Measurements from ENCODE around the gene CRK. TPM values are rescaled to one million over a fixed set of nuclear protein-coding genes. Genes with fewer than 3 reads are reported as not detected.

Gene CRK
- total and polyA plus RNA-seq, 8 donors: 51.0 to 84.0 (median 58.2) TPM

DNA sequence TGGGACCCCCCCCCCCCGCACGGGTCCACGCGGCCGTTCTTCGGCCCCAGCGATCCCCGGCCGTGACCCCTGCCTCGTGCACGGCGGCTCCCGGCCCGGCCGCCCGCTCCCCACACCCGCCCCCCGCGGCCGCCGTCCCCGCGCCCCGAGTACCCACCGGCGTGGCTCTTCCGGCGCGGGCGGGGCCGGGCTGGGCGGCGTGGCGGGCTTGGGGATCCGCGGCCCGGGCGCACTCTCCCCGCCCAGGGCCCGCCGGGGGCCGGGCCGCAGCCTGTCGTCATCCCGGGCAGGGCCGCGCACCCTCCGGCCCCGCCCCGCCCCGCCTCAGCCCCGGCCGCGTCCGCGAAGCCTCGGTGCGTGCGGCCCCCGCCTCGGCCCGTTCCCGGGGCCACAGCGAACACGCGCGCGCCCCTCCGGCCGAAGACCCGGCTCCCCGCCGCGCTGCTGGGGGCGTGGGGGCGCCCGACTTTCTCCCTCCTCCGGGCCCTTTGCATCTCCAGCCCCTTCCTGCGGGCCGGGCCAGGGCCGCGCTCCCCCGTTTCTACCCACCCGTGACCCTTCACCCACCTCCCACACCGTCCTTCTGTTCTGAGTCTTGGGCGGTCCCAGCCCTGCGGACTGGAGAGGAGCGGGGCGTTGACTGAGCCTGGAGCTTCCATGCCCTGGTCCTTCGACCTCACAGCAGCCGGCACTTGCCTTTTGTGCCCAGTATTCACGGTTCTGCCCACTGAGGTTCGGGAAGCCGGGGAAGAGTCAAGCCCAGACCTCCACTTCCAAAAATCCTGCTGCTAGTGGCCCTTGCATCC, 35.6 kb upstream of the CRK start:
- Histone ChIP-seq H3K27me3 (peaks cover 0 to 44% of the 10 kb centered on the region in 2 donors), H3K9me3 (no peaks in the 10 kb centered on the region), H3K27ac (peak overlapping the region; percentile 89 to 90), H3K4me3 (peak overlapping the region; percentile 54 to 82), H3K4me1 (peaks cover 17 to 77% of the 10 kb centered on the region in 2 donors), H3K36me3 (peaks cover 0 to 21% of the 10 kb centered on the region in 2 donors)
- ATAC-seq (peak; percentile 51), DNase-seq (peak in 3 of 4 donors; percentile 63 to 94 (median 68))
- TF ChIP-seq, protein P1, sequence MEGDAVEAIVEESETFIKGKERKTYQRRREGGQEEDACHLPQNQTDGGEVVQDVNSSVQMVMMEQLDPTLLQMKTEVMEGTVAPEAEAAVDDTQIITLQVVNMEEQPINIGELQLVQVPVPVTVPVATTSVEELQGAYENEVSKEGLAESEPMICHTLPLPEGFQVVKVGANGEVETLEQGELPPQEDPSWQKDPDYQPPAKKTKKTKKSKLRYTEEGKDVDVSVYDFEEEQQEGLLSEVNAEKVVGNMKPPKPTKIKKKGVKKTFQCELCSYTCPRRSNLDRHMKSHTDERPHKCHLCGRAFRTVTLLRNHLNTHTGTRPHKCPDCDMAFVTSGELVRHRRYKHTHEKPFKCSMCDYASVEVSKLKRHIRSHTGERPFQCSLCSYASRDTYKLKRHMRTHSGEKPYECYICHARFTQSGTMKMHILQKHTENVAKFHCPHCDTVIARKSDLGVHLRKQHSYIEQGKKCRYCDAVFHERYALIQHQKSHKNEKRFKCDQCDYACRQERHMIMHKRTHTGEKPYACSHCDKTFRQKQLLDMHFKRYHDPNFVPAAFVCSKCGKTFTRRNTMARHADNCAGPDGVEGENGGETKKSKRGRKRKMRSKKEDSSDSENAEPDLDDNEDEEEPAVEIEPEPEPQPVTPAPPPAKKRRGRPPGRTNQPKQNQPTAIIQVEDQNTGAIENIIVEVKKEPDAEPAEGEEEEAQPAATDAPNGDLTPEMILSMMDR (IDR thresholded peaks at IDR 0.05): no peak
- intact Hi-C loops (cut with DNase I): no loop called here

DNA sequence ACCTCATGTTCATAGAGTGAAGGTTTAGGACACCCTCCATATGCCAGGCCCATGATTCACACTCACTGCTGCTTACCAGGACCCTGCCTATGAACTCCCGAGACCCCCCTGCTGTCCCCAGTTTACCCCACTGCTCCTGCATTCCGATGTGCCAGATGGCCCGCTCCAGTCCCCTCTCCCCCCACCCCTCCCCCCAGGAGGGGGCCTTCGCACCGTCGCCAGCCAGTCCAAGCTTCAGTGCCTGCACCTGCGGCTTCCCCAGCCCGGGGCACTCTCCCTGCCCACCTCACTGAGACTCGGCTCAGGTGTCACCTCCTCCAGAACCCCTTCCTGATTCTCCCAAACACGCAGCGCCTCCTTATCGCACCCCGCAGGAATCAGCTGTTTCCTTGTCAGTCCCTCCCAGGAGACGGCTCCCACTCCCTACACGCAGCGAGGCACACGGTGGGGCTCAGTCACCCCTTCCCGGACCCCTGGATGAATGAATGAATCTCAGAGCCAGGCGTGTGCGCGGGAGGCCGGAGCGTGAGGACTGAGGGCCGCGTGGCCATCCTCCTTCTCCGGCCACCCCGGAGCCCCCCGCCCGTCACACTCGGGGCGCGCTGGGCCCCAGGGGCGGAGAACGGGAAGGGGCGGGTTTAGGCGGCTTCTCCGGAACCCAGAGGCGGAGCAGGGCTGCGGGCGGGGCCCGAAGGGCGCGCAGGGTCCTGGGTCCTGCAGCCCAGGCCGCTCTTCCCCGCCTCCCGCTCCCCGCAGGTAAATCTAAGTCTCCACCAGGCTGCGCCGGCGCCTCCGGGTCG, 34.8 kb upstream of the CRK start:
- intact Hi-C loops (cut with DNase I): no loop called here
- ATAC-seq (peak; percentile 56), DNase-seq (peak in 3 of 4 donors; percentile 49 to 96 (median 79))
- Histone ChIP-seq H3K4me3 (peak overlapping the region; percentile 52 to 82), H3K4me1 (peaks cover 23 to 85% of the 10 kb centered on the region in 2 donors), H3K36me3 (peaks cover 0 to 13% of the 10 kb centered on the region in 2 donors), H3K27me3 (peaks cover 0 to 52% of the 10 kb centered on the region in 2 donors), H3K27ac (peak overlapping the region; percentile 89 to 90), H3K9me3 (no peaks in the 10 kb centered on the region)
- TF ChIP-seq, protein P1 (IDR thresholded peaks at IDR 0.05): no peak

DNA sequence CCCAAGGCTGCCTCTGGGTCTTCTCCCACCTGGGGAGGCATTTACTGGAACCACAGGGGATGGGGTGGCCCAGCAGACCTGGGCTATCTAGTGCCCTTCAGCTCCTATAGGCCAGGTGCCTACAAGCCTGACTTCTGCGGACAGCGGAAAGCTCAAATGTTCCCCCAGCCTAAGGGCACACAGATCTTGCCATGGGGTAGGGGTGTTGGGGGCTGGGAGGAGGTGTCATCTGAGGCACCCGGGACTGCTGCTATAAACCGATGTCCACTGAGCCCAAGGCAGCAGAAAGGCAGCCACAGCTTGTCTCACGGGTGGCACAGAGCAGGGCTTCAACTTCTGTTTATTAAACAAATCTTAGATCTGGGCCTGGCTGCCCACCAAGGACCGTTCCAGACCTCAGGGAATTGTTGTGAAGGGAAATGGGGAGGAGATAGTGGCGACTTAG, 32.8 kb upstream of the CRK start:
- intact Hi-C loops (cut with DNase I): no loop called here
- H3K9me3 ChIP-seq: no peaks in the 10 kb centered on the region
- TF ChIP-seq, protein P1 (IDR thresholded peaks at IDR 0.05): no peak
- H3K27ac ChIP-seq: peak overlapping the region; percentile 90 to 93
- H3K27me3 ChIP-seq: peaks cover 0 to 68% of the 10 kb centered on the region in 2 donors
- peaks cover 0 to 1% of the 10 kb centered on the region in 2 donors for H3K36me3 ChIP-seq
- no peak for ATAC-seq
- H3K4me1 ChIP-seq: peaks cover 23 to 85% of the 10 kb centered on the region in 2 donors
- DNase-seq: peak in 1 of 4 donors; percentile 20
- H3K4me3 ChIP-seq: peak overlapping the region in 1 of 2 donors; percentile 82

DNA sequence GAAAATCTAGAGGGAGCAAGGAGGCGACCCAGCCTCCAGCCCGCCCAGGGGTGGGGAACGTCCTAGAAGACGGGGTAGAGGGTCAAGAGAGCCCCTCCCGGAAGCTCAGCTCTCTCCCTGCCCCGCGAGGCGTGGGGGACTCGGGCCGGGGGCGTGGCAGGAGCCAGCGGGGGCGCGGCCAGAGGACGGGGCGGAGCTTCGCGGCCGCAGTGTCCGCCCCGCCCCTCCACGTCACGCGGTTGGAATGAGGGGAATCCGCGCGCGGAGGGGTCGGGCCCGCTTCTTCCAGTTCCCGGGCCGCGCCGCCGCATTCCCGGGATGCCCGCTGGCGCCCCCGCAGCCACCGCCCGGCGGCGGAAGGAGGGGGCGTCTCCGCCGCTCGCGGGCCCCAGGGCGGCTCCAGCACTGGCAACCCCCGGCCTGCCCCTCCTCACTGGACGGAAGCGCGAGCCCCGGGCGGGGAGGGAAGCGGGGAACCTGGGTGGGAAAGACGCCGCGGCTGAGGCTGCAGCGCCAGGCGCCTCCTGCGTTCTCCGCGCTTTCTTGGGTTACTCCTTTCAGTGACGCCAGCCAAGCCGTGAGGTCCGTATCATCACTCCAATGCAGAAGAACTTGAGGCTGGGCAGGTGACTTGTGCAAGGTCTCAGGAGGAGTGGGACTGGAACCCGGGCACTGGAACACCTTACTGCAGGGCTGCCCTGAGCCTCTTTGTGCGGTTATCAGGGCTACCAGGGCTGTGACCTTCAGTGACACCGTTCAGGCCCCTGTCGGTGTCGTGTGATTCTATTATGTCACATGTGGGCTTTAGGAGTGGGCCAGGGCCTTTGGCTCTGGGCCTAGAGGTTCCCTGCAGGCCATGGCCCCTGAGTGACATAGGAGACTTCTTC, 32.1 kb upstream of the CRK start:
- Histone ChIP-seq H3K36me3 (peaks cover 0 to 8% of the 10 kb centered on the region in 2 donors), H3K4me3 (peak overlapping the region; percentile 35 to 82), H3K4me1 (peaks cover 23 to 83% of the 10 kb centered on the region in 2 donors), H3K27ac (peak overlapping the region; percentile 90 to 93), H3K27me3 (peaks cover 0 to 64% of the 10 kb centered on the region in 2 donors), H3K9me3 (no peaks in the 10 kb centered on the region)
- peak; percentile 65 for ATAC-seq
- intact Hi-C loops (cut with DNase I): no loop called here
- TF ChIP-seq, protein P1 (IDR thresholded peaks at IDR 0.05): no peak
- DNase-seq: peak; percentile 84 to 96 (median 90)
